Gastrocnemius medialis (tissue), 4 donors: ENCODE results near the gene QSOX2. TPM values are rescaled to one million over a fixed set of nuclear protein-coding genes. Genes with fewer than 3 reads are reported as not detected.

Source experiments
- ATAC-seq, 2 donors: fragments of 150-250 bp; one replicate each; pipeline ENCODE4 v1.9.1; 2016
- DNase-seq, 2 donors: peaks; one replicate each; pipeline ENCODE4 v3.0.0-alpha.2; 2019
- H3K27ac ChIP-seq, 4 donors: fragments of 200-600 bp; sonication (generic); 1 replicate in 1 of 4; 2 replicates in 3 of 4; pipeline ENCODE4 v1.5.1; 2016 to 2018; ENCODE audit warnings: mild to moderate bottlenecking in 2 of 4, moderate library complexity in 1 of 4
- H3K27me3 ChIP-seq, 3 donors: fragments of 200-600 bp; sonication (generic) in 2 of 3; 1 replicate in 1 of 3; 2 replicates in 2 of 3; pipeline versions ENCODE4 v1.5.1 to v1.6.0; 2016 to 2019; ENCODE audit warnings: mild to moderate bottlenecking in 1 of 3, moderate library complexity in 1 of 3
- H3K36me3 ChIP-seq, 2 donors: fragments of 200-600 bp; sonication (generic) in 1 of 2; one replicate each; pipeline ENCODE4 v1.5.1; 2017 to 2018
- H3K4me1 ChIP-seq, 2 donors: fragments of 200-600 bp; sonication (generic) in 1 of 2; one replicate each; pipeline ENCODE4 v1.5.1; 2016 to 2017; ENCODE audit warnings: mild to moderate bottlenecking in 2 of 2
- H3K4me3 ChIP-seq, 4 donors: fragments of 200-600 bp; sonication (generic) in 3 of 4; 1 replicate in 1 of 4; 2 replicates in 3 of 4; pipeline ENCODE4 v1.5.1; 2016 to 2019; ENCODE audit warnings: mild to moderate bottlenecking in 2 of 4
- H3K9me3 ChIP-seq, 3 donors: fragments of 200-600 bp; sonication (generic) in 2 of 3; 1 replicate in 1 of 3; 2 replicates in 2 of 3; pipeline ENCODE4 v1.5.1; 2016 to 2019
- CTCF ChIP-seq, 5 experiments: fragments of 450-650 bp in 3 of 5; fragments of 200-600 bp in 2 of 5; sonication (generic) in 2 of 5; IDR thresholded peaks in 4 of 5; conservative IDR thresholded peaks in 1 of 5; 1 replicate in 4 of 5; 2 replicates in 1 of 5; pipeline ENCODE4 v1.5.1; 2016 to 2019; ENCODE audit warnings: antibody characterized with exemption in 5 of 5, mild to moderate bottlenecking in 3 of 5, moderate library complexity in 3 of 5
- POLR2A ChIP-seq, 2 donors: fragments of 450-650 bp; IDR thresholded peaks; one replicate each; pipeline ENCODE4 v1.6.1; 2017; ENCODE audit warnings: antibody characterized with exemption in 2 of 2, mild to moderate bottlenecking in 2 of 2, moderate library complexity in 2 of 2
- in situ Hi-C, 4 donors: fragments of 200-750 bp; cut with MboI; loops; one replicate each; pipeline versions ENCODE4 v1.15.0 to v1.8.0; 2017; ENCODE audit warnings: low sequenced_read_pairs in 4 of 4
- intact Hi-C: fragments of 100-400 bp; cut with DNase I; formaldehyde crosslinking; loops from one replicate; pipeline ENCODE4 v1.15.1; 2023; ENCODE audit warnings: low total_unique reads
- total RNA-seq, 4 donors: library from RNA; depleted of rRNA; stranded (reverse); fragments of >200 nt; gene quantifications; one replicate each; pipeline versions ENCODE4 v1.1.0 to v1.2.3, GENCODE V29; 2016

QSOX2 gene
- total RNA-seq, 4 donors from 2014 or later, result 3.3 to 5.8 (median 5.2) TPM

- H3K27ac ChIP-seq, result no peak overlapping the region
- ATAC-seq (no peak), DNase-seq (no peak)
- H3K4me3 ChIP-seq, result no peak overlapping the region
- in situ Hi-C loops, result no loop called here
- TF ChIP-seq POLR2A (IDR thresholded peaks at IDR 0.05), result no peak
- no peak for TF ChIP-seq CTCF (IDR thresholded peaks at IDR 0.05 in 4 of 5, conservative IDR thresholded peaks at IDR 0.05 in 1 of 5)
- no peaks in the 10 kb centered on the region for H3K4me1 ChIP-seq
- peaks cover 0 to 68% of the 10 kb centered on the region in 2 donors for H3K36me3 ChIP-seq
- no peaks in the 10 kb centered on the region for H3K9me3 ChIP-seq
- intact Hi-C loops, result no loop called here
- H3K27me3 ChIP-seq, result no peaks in the 10 kb centered on the region
These were observed 33.9 kb downstream of the QSOX2 start for GRCh38 chr9:136211441-136212344.

GRCh38 chr9:136211006-136211405 lies 34.6 kb downstream of the QSOX2 start:
- in situ Hi-C loops, result no loop called here

GRCh38 chr9:136210276-136210675 lies 35.3 kb downstream of the QSOX2 start:
- in situ Hi-C loops (no loop called here), intact Hi-C loops (no loop called here)
- ATAC-seq, result no peak
- TF ChIP-seq CTCF (IDR thresholded peaks at IDR 0.05 in 4 of 5, conservative IDR thresholded peaks at IDR 0.05 in 1 of 5) (no peak), POLR2A (IDR thresholded peaks at IDR 0.05) (no peak)
- no peaks in the 10 kb centered on the region for H3K9me3 ChIP-seq
- no peak overlapping the region for H3K27ac ChIP-seq
- peaks cover 0 to 56% of the 10 kb centered on the region in 2 donors for H3K36me3 ChIP-seq
- DNase-seq, result no peak
- H3K27me3 ChIP-seq, result peaks cover 0 to 5% (median 0%) of the 10 kb centered on the region in 3 donors
- H3K4me3 ChIP-seq, result no peak overlapping the region
- no peaks in the 10 kb centered on the region for H3K4me1 ChIP-seq

More at GRCh38 chr9:136211006-136211405, 34.6 kb downstream of the QSOX2 start:
- Histone ChIP-seq H3K27ac (no peak overlapping the region), H3K27me3 (no peaks in the 10 kb centered on the region), H3K9me3 (no peaks in the 10 kb centered on the region), H3K4me1 (no peaks in the 10 kb centered on the region), H3K36me3 (peaks cover 0 to 63% of the 10 kb centered on the region in 2 donors), H3K4me3 (no peak overlapping the region)
- intact Hi-C loops, result no loop called here
- DNase-seq (no peak), ATAC-seq (no peak)
- no peak for TF ChIP-seq CTCF (IDR thresholded peaks at IDR 0.05 in 4 of 5, conservative IDR thresholded peaks at IDR 0.05 in 1 of 5)
- no peak for TF ChIP-seq POLR2A (IDR thresholded peaks at IDR 0.05)

- in situ Hi-C loops (no loop called here), intact Hi-C loops (no loop called here)
- H3K27me3 ChIP-seq, result peaks cover under 1 to 7% (median under 1%) of the 10 kb centered on the region in 3 donors
- H3K27ac ChIP-seq, result no peak overlapping the region
- ATAC-seq, result no peak
- H3K9me3 ChIP-seq, result no peaks in the 10 kb centered on the region
- no peak for DNase-seq
- H3K4me1 ChIP-seq, result no peaks in the 10 kb centered on the region
- no peak overlapping the region for H3K4me3 ChIP-seq
- peaks cover 0 to 53% of the 10 kb centered on the region in 2 donors for H3K36me3 ChIP-seq
- no peak for TF ChIP-seq CTCF (IDR thresholded peaks at IDR 0.05 in 4 of 5, conservative IDR thresholded peaks at IDR 0.05 in 1 of 5)
- TF ChIP-seq POLR2A (IDR thresholded peaks at IDR 0.05), result no peak
These were observed 35.8 kb downstream of the QSOX2 start for GRCh38 chr9:136209786-136210185.
